AG08395 (cell line): ENCODE data around the gene ITGA5.

Experiments
- DNase-seq: peaks from one replicate; pipeline ENCODE4 v3.0.0; 2012; ENCODE audit warnings: mixed read lengths, low spot score

ITGA5 gene

GRCh38 chr12:54430471-54431069, 11.5 kb upstream of the ITGA5 start:
- no peak for DNase-seq

GRCh38 chr12:54429014-54429471, 10.0 kb upstream of the ITGA5 start:
- no peak for DNase-seq

GRCh38 chr12:54428050-54429013, 9.3 kb upstream of the ITGA5 start:
- DNase-seq = peak; percentile 71

GRCh38 chr12:54427106-54427505, 8.0 kb upstream of the ITGA5 start:
- DNase-seq = no peak

GRCh38 chr12:54426690-54427089, 7.6 kb upstream of the ITGA5 start:
- DNase-seq = no peak

- no peak for DNase-seq
Observed at GRCh38 chr12:54425702-54426101, 6.6 kb upstream of the ITGA5 start.

GRCh38 chr12:54424224-54424623, 5.2 kb upstream of the ITGA5 start:
- no peak for DNase-seq

- DNase-seq = no peak
Observed at GRCh38 chr12:54423816-54424150, 4.7 kb upstream of the ITGA5 start.

GRCh38 chr12:54421879-54422250, 2.8 kb upstream of the ITGA5 start:
- no peak for DNase-seq

GRCh38 chr12:54421175-54421878, 2.3 kb upstream of the ITGA5 start:
- DNase-seq = no peak

- no peak for DNase-seq
Observed at GRCh38 chr12:54420766-54421144, 1.7 kb upstream of the ITGA5 start.

- no peak for DNase-seq
Observed at GRCh38 chr12:54418441-54419087, 502 bp downstream of the ITGA5 start.

GRCh38 chr12:54417712-54418440, 1.2 kb downstream of the ITGA5 start:
- no peak for DNase-seq

GRCh38 chr12:54416687-54417603, 2.1 kb downstream of the ITGA5 start:
- no peak for DNase-seq

GRCh38 chr12:54415221-54415929, 3.7 kb downstream of the ITGA5 start:
- no peak for DNase-seq

- peak; percentile 70 for DNase-seq
Observed at GRCh38 chr12:54413284-54414190, 5.5 kb downstream of the ITGA5 start.

- DNase-seq = no peak
Observed at GRCh38 chr12:54412786-54413185, 6.3 kb downstream of the ITGA5 start.

- DNase-seq = no peak
Observed at GRCh38 chr12:54412348-54412747, 6.7 kb downstream of the ITGA5 start.
